ENCODE measurements around the gene LRRC46.
A peak's percentile ranks its signal among the peaks of the same experiment; 100 is the strongest.

Gene LRRC46

DNA sequence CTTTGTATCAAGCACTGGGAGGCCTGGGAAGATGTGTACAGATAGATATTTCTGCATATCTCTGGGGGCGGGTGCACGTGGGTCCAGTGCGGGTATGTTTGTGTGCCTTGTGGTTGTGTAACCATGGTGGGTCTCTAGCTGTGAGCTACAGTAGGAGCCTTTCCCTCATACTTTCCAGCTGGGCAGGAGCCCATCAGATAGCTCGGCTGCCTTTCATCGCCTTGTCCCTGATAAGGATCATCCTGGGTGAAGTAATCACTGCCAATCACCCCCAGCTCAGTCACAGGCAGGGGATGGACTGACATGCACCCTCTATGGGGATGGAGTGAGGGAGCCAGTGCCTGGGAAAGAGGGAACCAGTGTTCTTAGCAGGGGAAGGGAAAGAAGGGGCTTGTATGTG lies 12.8 kb downstream of the LRRC46 start:
- Histone ChIP-seq H2AFZ (ENCODE audit: low read length) (no peak overlapping the region), H4K20me1 (ENCODE audit: insufficient read depth, low read length) (no peaks in the 10 kb centered on the region), H3F3A (ENCODE audit: insufficient read depth, low read length) (peaks cover 6% of the 10 kb centered on the region; the same call in 1 of the 2 replicates), H3K4me1 (ENCODE audit: low read length) (peaks cover 20% of the 10 kb centered on the region), H3K9me3 (replicated peaks; ENCODE audit: insufficient read depth, low read length) (no peaks in the 10 kb centered on the region), H3K36me3 (replicated peaks; ENCODE audit: insufficient read depth, low read length) (no peaks in the 10 kb centered on the region), H3K9me2 (replicated peaks; ENCODE audit: insufficient read depth, low read length) (no peaks in the 10 kb centered on the region), H3K27ac (ENCODE audit: low read length) (no peak overlapping the region), H3K4me3 (ENCODE audit: low read length) (no peak overlapping the region), H3K79me2 (ENCODE audit: low read length) (0 out of 2 replicates have a peak, but pooled peaks cover 5% of the 10 kb centered on the region), H3K27me3 (replicated peaks; ENCODE audit: insufficient read depth, low read length) (peaks cover 47% of the 10 kb centered on the region), H3K4me2 (ENCODE audit: low read depth, low read length) (no peak overlapping the region), H3K9ac (ENCODE audit: low read length) (no peak overlapping the region)
- TF ChIP-seq EZH2phosphoT487 (IDR thresholded peaks at IDR 0.05; ENCODE audit: low read length) (no peak), EZH2 (optimal IDR thresholded peaks at IDR 0.05; ENCODE audit: low read depth, low read length) (no peak)
- TF ChIP-seq, protein P1, sequence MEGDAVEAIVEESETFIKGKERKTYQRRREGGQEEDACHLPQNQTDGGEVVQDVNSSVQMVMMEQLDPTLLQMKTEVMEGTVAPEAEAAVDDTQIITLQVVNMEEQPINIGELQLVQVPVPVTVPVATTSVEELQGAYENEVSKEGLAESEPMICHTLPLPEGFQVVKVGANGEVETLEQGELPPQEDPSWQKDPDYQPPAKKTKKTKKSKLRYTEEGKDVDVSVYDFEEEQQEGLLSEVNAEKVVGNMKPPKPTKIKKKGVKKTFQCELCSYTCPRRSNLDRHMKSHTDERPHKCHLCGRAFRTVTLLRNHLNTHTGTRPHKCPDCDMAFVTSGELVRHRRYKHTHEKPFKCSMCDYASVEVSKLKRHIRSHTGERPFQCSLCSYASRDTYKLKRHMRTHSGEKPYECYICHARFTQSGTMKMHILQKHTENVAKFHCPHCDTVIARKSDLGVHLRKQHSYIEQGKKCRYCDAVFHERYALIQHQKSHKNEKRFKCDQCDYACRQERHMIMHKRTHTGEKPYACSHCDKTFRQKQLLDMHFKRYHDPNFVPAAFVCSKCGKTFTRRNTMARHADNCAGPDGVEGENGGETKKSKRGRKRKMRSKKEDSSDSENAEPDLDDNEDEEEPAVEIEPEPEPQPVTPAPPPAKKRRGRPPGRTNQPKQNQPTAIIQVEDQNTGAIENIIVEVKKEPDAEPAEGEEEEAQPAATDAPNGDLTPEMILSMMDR (IDR thresholded peaks at IDR 0.05; ENCODE audit: low read length) = no peak
- DNase-seq = no peak

DNA sequence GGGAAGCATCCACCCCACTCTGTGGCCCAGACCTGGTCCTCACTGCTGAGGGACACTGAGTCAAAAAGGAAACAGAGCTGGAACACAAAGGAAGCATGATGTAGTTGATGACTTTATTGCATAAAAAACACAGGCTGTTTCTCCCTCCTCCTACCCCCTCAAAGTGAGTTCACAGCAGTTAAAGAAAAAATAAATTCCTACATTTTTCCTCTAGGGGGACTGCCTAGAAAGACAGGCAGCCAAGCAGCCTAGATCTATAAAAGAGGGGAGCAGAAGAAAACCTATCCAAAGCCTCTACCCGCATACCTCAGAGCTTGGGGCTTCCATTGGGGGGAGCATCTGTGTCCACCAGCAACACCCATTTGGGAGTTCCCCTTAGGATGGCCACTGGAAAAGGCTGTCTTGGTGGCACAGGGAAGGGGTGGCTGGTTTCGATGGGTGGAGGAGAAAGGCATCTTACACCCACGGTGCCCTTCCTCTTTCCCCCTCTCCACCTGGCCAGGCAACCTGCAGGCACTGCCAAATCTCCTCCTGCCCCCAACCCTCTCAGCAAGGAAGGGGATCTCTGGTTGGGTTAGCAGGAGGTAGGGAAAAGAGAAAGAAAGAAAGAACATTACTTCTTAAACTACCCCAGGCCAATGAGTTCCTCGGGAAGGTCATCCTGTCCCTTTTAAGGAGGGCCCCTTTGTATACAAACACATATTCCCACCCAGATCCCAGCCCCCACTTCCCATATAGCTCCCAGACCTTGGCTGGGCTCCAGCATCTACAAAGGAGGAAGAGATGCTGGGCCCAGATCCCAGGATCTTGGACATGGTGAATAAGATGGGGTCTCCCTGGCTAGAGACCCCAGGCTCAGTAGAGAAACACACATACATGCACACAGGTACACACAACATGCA lies 13.6 kb downstream of the LRRC46 start:
- Histone ChIP-seq H3F3A (ENCODE audit: insufficient read depth, low read length) (peaks cover 6% of the 10 kb centered on the region; the same call in 1 of the 2 replicates), H3K4me3 (ENCODE audit: low read length) (no peak overlapping the region), H3K79me2 (ENCODE audit: low read length) (0 out of 2 replicates have a peak, but pooled peaks cover 5% of the 10 kb centered on the region), H3K9me3 (replicated peaks; ENCODE audit: insufficient read depth, low read length) (no peaks in the 10 kb centered on the region), H3K36me3 (replicated peaks; ENCODE audit: insufficient read depth, low read length) (no peaks in the 10 kb centered on the region), H3K9ac (ENCODE audit: low read length) (no peak overlapping the region), H4K20me1 (ENCODE audit: insufficient read depth, low read length) (no peaks in the 10 kb centered on the region), H3K27me3 (replicated peaks; ENCODE audit: insufficient read depth, low read length) (peaks cover 56% of the 10 kb centered on the region), H3K9me2 (replicated peaks; ENCODE audit: insufficient read depth, low read length) (no peaks in the 10 kb centered on the region), H3K27ac (ENCODE audit: low read length) (no peak overlapping the region), H2AFZ (ENCODE audit: low read length) (no peak overlapping the region), H3K4me1 (ENCODE audit: low read length) (peaks cover 18% of the 10 kb centered on the region), H3K4me2 (ENCODE audit: low read depth, low read length) (no peak overlapping the region)
- no peak for DNase-seq
- TF ChIP-seq EZH2 (optimal IDR thresholded peaks at IDR 0.05; ENCODE audit: low read depth, low read length) = no peak
- no peak for TF ChIP-seq EZH2phosphoT487 (IDR thresholded peaks at IDR 0.05; ENCODE audit: low read length)
- TF ChIP-seq, protein P1 (IDR thresholded peaks at IDR 0.05; ENCODE audit: low read length) = peak; percentile 39

GRCh38 chr17:47845716-47846075 lies 14.2 kb downstream of the LRRC46 start:
- no peaks in the 10 kb centered on the region for H3K9me3 ChIP-seq (replicated peaks; ENCODE audit: insufficient read depth, low read length)

More at GRCh38 chr17:47845716-47846075, 14.2 kb downstream of the LRRC46 start:
- Histone ChIP-seq H3K27ac (ENCODE audit: low read length) (no peak overlapping the region), H3K9me2 (replicated peaks; ENCODE audit: insufficient read depth, low read length) (no peaks in the 10 kb centered on the region), H3K9ac (ENCODE audit: low read length) (no peak overlapping the region), H3K4me2 (ENCODE audit: low read depth, low read length) (no peak overlapping the region), H3K36me3 (replicated peaks; ENCODE audit: insufficient read depth, low read length) (no peaks in the 10 kb centered on the region), H3K4me3 (ENCODE audit: low read length) (no peak overlapping the region), H3K4me1 (ENCODE audit: low read length) (peaks cover 15% of the 10 kb centered on the region), H2AFZ (ENCODE audit: low read length) (no peak overlapping the region), H3K27me3 (replicated peaks; ENCODE audit: insufficient read depth, low read length) (peaks cover 62% of the 10 kb centered on the region), H4K20me1 (ENCODE audit: insufficient read depth, low read length) (no peaks in the 10 kb centered on the region), H3K79me2 (ENCODE audit: low read length) (no peaks in the 10 kb centered on the region), H3F3A (ENCODE audit: insufficient read depth, low read length) (peaks cover 6% of the 10 kb centered on the region; the same call in 1 of the 2 replicates)
- DNase-seq = no peak
- TF ChIP-seq EZH2 (optimal IDR thresholded peaks at IDR 0.05; ENCODE audit: low read depth, low read length) (no peak), EZH2phosphoT487 (IDR thresholded peaks at IDR 0.05; ENCODE audit: low read length) (no peak)
- TF ChIP-seq, protein P1 (IDR thresholded peaks at IDR 0.05; ENCODE audit: low read length) = no peak

Measured in MM.1S (cell line).